ENCODE measurements around the gene EYS.
"Not testable (repeated sequence)": the region's sequence is repeated elsewhere in the genome, so short reads cannot be mapped to it uniquely, and the experiment has no call there.

EYS gene

GRCh38 chr6:64006246-64006645 is 1700.8 kb downstream of the EYS start:
- DNase-seq, result no peak

GRCh38 chr6:64000818-64001491 is 1706.1 kb downstream of the EYS start:
- no peak for DNase-seq

- DNase-seq, result no peak
These were observed 1707.4 kb downstream of the EYS start for GRCh38 chr6:63999613-64000012.

GRCh38 chr6:63998991-63999390 is 1708.0 kb downstream of the EYS start:
- no peak for DNase-seq

- DNase-seq, result no peak
These were observed 1709.3 kb downstream of the EYS start for GRCh38 chr6:63997734-63998133.

- DNase-seq, result no peak
These were observed 1709.8 kb downstream of the EYS start for GRCh38 chr6:63997221-63997620.

- DNase-seq, result no peak
These were observed 1721.8 kb downstream of the EYS start for GRCh38 chr6:63985223-63985622.

GRCh38 chr6:63975699-63976098 is 1731.3 kb downstream of the EYS start:
- DNase-seq, result no peak

GRCh38 chr6:63968650-63969049 is 1738.4 kb downstream of the EYS start:
- DNase-seq, result no peak

- no peak for DNase-seq
These were observed 1742.7 kb downstream of the EYS start for GRCh38 chr6:63964366-63964765.

GRCh38 chr6:63963769-63964315 is 1743.2 kb downstream of the EYS start:
- no peak for DNase-seq

- not testable (repeated sequence) for DNase-seq
These were observed 1753.5 kb downstream of the EYS start for GRCh38 chr6:63953336-63954021.

GRCh38 chr6:63947792-63948529 is 1759.1 kb downstream of the EYS start:
- DNase-seq, result no peak

GRCh38 chr6:63945987-63946386 is 1761.0 kb downstream of the EYS start:
- no peak for DNase-seq

- DNase-seq, result no peak
These were observed 1763.2 kb downstream of the EYS start for GRCh38 chr6:63943826-63944225.

GRCh38 chr6:63941747-63942470 is 1765.1 kb downstream of the EYS start:
- DNase-seq, result no peak

- no peak for DNase-seq
These were observed 1767.0 kb downstream of the EYS start for GRCh38 chr6:63940056-63940455.

- no peak for DNase-seq
These were observed 1770.6 kb downstream of the EYS start for GRCh38 chr6:63936399-63936798.

GRCh38 chr6:63935732-63936131 is 1771.3 kb downstream of the EYS start:
- DNase-seq, result no peak

- DNase-seq, result not testable (repeated sequence)
These were observed 1773.1 kb downstream of the EYS start for GRCh38 chr6:63933948-63934347.

- no peak for DNase-seq
These were observed 1776.2 kb downstream of the EYS start for GRCh38 chr6:63930848-63931247.

- DNase-seq, result no peak
These were observed 1777.9 kb downstream of the EYS start for GRCh38 chr6:63929111-63929510.

- no peak for DNase-seq
These were observed 1778.4 kb downstream of the EYS start for GRCh38 chr6:63928613-63929012.
